A549 treated with ZK216348 at 1 μM for 4 hours (cell line): ENCODE data around the gene GPR42. TPM values are rescaled to one million over a fixed set of nuclear protein-coding genes. Genes with fewer than 3 reads are reported as not detected.

Experiments
- total RNA-seq: library from RNA; stranded (reverse); fragments of 200-300 nt; extraction: Qiagen RNA extraction; gene quantifications from 5 replicates; pipeline ENCODE4 v1.2.3, GENCODE V29; 2022; ENCODE audit warnings: low read depth

GPR42 gene
- total RNA-seq: not detected in 5 replicates

GRCh38 chr19:35370722-35371121 lies at the start of gene GPR42:
Gene GPR42, plus strand, starts transcription at chr19:35371068. Its CDS starts 292 bp downstream, at chr19:35371360.

GRCh38 chr19:35328851-35329285 lies 42.0 kb upstream of the GPR42 start, which contains the start of gene CD22:
Gene CD22, plus strand, starts transcription at chr19:35329187. Its CDS starts 2,854 bp downstream, at chr19:35332041.

GRCh38 chr19:35347171-35347929 lies 23.5 kb upstream of the GPR42 start, which contains the start of gene FFAR1:
Gene FFAR1, plus strand, starts transcription at chr19:35347902. Its CDS starts 3,650 bp downstream, at chr19:35351552.

GRCh38 chr19:35357867-35358573 lies 12.8 kb upstream of the GPR42 start, which contains the start of gene FFAR3:
Gene FFAR3, plus strand, starts transcription at chr19:35358460. Its CDS starts 431 bp downstream, at chr19:35358891.

Other genes with a start within 250 kb of the GPR42 start
- gene LGI4, start 236.0 kb upstream of the GPR42 start, total RNA-seq: 0.16 to 0.22 TPM (median 0.22 TPM) in 3 of 5 replicates, not detected in the others
- 0.40 to 0.47 TPM in 2 of 5 replicates, not detected in the others for gene FXYD1, start 232.2 kb upstream of the GPR42 start, total RNA-seq
- 0.25 to 0.41 TPM (median 0.29 TPM) in 3 of 5 replicates, not detected in the others for gene FXYD7, start 227.8 kb upstream of the GPR42 start, total RNA-seq
- gene FXYD5, start 216.3 kb upstream of the GPR42 start, total RNA-seq: 175 to 239 TPM (median 233 TPM) in 5 replicates
- not detected in 5 replicates for gene FAM187B, start 142.3 kb upstream of the GPR42 start, total RNA-seq
- gene LSR, start 122.1 kb upstream of the GPR42 start, total RNA-seq: 8.3 to 10.8 TPM (median 10.1 TPM) in 5 replicates
- 140 to 170 TPM (median 166 TPM) in 5 replicates for gene USF2, start 102.1 kb upstream of the GPR42 start, total RNA-seq
- 0.23 TPM in 1 of 5 replicates, not detected in the others for gene HAMP, start 88.5 kb upstream of the GPR42 start, total RNA-seq
- not detected in 5 replicates for gene MAG, start 78.9 kb upstream of the GPR42 start, total RNA-seq
- gene CD22, start 41.9 kb upstream of the GPR42 start, total RNA-seq: 0.29 to 1.1 TPM (median 1.0 TPM) in 5 replicates
- gene FFAR1, start 23.2 kb upstream of the GPR42 start, total RNA-seq: not detected in 5 replicates
- not detected in 5 replicates for gene FFAR3, start 12.6 kb upstream of the GPR42 start, total RNA-seq
- not detected in 5 replicates for gene FFAR2, start 77.2 kb downstream of the GPR42 start, total RNA-seq
- gene KRTDAP, start 119.4 kb downstream of the GPR42 start, total RNA-seq: not detected in 5 replicates
- gene DMKN, start 142.6 kb downstream of the GPR42 start, total RNA-seq: 26.7 to 44.3 TPM (median 38.3 TPM) in 5 replicates
- gene SBSN, start 157.2 kb downstream of the GPR42 start, total RNA-seq: 2.6 to 4.4 TPM (median 3.2 TPM) in 5 replicates
- not detected in 5 replicates for gene GAPDHS, start 162.4 kb downstream of the GPR42 start, total RNA-seq
- gene TMEM147, start 174.6 kb downstream of the GPR42 start, total RNA-seq: 321 to 437 TPM (median 432 TPM) in 5 replicates
- not detected in 5 replicates for gene ATP4A, start 192.6 kb downstream of the GPR42 start, total RNA-seq
- gene PMIS2, start 215.1 kb downstream of the GPR42 start, total RNA-seq: not detected in 5 replicates
- 10.7 to 19.3 TPM (median 15.2 TPM) in 5 replicates for gene HAUS5, start 241.7 kb downstream of the GPR42 start, total RNA-seq